Hematopoietic multipotent progenitor cell treated with erythropoietin and hydrocortisone succinate and interleukin-3 and kit ligand, for 15 days (in vitro differentiated cells): ENCODE results near the gene LARGE1.
"Not testable (repeated sequence)": the region's sequence is repeated elsewhere in the genome, so short reads cannot be mapped to it uniquely, and the experiment has no call there.

Source experiments
- DNase-seq: peaks from one replicate; pipeline ENCODE4 v3.0.0-alpha.2; 2015; ENCODE audit warnings: low spot score

Gene LARGE1

DNA sequence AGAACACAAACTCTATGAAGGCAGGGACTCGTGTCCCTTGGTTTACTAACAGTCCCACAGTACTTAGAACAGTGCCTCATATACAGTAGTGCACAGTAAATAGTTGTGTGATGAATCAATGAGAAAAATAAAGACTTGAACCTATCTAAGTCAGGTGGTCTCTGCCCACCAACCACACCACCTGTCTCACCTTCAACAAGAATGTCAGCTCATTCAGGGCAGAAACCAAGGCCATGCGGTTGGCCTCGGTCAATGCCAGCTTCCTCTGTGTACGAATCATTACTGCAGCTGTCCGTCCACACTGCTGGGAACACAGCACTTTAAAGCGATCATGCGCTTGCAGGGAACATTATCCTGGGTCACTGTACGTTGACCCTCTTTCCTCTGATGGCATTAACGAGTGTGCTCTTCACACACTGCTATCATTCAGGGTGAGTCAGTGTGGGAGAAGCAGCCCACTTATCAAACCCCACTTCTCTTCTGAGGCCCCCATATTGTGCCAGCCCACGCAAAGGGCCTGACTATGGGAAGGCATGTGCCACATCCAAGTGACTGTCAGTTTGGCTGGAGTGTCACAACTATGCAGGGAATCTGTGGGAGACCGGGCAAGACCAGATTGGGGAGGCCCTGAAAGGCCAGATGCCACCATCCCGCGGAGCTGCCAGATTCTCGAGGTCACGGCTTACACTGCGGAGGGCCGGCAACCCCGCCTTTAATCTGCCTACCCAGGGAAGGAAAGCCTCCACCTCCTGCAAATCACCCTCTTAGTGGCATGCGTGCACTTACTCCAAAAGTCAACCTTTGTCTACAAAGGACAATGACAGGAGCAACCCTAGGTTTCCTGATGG, 36.1 kb downstream of the LARGE1 start:
- DNase-seq: no peak

DNA sequence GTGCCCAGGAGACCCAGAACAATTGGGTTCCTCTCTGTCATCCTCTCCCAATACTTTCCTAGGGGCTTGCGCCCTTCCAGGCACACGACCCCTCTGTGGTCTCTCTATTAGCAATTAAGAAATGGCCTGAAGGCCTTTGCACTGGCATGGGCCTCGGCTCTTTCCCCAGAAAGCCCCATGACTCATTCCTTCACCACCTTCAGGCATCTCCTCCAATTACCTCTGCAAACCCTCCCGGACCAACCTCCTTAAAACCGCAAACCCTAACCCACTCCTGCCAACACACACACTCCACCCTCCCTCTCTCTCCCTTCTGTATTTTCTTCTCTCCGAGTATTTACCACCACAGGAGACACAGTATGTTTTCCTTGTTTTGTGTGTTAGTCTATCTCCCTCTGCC, 36.7 kb downstream of the LARGE1 start:
- no peak for DNase-seq

DNA sequence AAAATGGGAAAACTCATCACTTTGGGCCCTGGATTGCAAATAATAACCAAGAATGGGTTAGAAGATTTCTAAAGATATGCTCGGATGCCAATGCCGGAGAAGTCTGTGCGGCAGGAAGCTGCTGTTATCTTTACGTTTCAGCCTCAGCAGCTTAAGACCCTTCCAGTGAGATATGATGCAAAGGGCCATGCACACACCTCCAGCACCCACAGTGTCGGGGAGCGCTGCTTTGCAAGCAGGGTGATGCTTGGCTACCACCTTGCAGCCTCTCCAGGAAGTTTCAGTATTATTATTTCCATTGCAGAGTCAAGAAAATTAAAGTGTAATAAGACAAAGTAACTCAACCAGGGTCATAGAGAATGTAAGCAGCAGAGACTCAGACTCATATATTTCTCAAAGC, 37.3 kb downstream of the LARGE1 start:
- no peak for DNase-seq

GRCh38 chr22:33880986-33881385, 39.3 kb downstream of the LARGE1 start:
- no peak for DNase-seq

DNA sequence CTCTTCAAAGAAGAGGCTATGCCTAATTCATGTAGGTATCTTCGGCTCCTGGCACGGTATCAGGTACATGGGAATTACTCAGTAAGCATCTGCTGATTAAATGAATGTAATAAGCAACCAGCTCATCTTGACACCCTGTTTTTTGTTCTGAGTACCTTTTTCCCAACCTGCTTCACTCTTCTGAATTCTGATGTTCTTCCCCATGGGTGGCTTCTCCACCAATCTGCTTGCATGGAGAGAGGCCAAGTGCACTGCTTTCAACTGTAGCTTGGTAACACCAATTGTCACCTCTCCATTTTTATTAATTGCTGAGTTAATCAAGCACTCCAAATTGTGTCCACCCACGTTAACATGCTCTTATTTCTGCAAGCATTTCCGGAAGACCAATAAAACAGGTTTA, 40.5 kb downstream of the LARGE1 start:
- no peak for DNase-seq

- DNase-seq: no peak
Observed at GRCh38 chr22:33875316-33875715, 45.0 kb downstream of the LARGE1 start.

GRCh38 chr22:33874206-33874605, 46.1 kb downstream of the LARGE1 start:
- no peak for DNase-seq

GRCh38 chr22:33873666-33874065, 46.6 kb downstream of the LARGE1 start:
- no peak for DNase-seq

DNA sequence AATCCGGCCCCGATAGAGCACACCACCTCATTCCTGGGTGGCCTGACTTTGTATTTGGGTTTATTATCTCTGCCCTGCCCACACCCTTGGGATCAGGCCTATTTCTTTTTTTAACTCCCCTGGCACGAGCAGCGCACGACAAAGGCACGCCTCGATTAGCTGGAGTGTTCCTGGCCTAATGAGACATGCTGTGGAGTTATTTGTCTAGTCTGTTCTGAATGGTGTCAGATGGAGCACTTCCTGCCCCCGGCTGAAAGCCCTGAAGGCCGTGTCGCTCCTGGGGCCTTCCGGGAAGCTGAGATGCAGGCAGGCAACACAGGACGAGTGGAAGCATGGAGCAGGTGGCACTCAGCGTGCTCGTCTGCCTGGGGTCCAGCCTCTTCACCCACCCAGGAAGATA, 47.1 kb downstream of the LARGE1 start:
- DNase-seq: no peak

DNA sequence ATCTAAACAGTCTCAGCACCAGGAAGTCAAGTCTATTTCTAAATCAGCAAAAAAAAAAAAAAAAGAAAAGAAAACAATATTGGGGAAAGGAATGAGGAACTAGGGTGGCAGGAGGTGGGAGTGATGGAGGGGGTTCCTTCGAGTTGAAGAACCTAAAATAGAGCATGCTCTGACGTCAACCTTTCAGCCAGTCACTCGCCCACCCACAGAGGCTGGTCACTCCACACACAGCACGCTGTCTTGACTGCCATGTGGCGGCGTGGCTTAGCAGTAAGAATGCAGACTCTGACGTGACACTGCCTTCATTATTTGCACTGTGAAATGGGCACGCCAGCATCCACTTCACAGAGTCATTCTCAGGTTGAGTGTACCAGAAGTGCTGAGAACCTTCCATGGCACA, 48.3 kb downstream of the LARGE1 start:
- no peak for DNase-seq

DNA sequence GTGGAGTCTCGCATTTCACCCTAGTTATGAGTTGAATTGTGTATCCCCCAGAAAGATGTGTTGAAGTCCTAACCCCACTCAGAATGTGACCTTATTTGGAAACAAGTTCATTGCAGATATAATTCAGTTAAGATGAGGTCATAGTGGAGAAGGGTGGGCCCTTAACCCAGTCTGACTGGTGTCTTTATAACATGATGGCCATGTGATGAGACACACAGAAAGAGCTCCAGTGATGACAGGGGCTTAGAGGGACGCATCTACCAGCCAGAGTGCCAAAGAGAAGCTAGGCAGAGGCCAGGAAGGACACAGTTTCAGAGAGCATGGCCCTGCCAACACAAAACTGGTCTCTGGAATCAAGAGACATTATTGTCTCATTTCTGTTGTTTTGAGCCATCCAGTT, 50.3 kb downstream of the LARGE1 start:
- no peak for DNase-seq

- DNase-seq: no peak
Observed at GRCh38 chr22:33867971-33868370, 52.3 kb downstream of the LARGE1 start.

DNA sequence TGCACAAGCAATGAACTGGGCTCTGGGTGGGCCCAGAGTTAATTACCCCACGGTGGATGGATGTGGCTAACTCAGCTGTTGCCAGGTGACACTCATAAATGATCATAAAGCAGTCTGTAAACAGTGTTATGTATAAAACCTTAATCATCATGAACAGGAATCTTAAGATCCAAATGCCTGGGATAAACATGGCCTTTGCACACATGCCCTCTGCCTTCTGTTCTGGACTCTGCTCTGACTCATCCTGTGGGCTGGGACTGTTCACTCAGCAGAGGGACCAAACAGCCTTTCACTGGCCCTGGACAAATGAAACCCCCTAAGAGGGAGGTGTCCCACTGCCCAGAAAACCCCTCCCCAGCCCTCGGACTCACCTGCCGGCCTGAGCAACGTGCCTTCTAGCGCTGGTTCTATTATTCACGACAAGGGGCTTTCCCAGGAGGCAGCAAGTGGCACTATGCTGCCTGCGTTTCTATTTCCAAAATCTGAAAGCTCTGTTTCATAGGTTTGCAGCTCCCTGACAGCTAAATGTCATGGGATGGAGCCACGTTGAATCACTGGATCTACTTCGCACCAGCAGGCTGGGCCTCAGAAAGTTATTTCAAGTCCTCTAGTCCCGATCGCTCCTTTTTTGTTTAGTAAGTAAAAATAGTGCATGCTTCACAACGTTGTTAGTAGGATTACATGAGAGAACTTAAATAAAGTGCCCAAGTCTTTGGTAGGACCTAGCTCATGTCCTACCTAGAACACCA, 53.0 kb downstream of the LARGE1 start:
- no peak for DNase-seq

DNA sequence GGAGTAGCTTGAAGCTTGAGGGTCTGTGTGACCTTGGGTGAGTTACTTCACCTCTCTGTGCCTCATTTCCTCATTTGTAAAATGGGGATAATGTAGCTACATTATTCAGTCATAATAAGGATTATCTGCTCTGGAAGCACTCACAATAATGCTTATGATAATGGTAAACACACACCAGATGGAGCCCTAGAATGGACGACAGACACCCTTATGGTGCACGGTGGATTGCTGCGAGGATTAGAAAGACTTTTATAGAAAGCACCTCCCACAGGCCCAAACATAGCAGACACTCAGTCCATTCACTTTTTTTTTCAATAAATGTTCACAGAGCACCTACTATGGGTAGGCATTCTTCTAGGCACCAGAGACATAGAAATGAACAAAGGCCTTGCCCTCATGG, 53.8 kb downstream of the LARGE1 start:
- no peak for DNase-seq

DNA sequence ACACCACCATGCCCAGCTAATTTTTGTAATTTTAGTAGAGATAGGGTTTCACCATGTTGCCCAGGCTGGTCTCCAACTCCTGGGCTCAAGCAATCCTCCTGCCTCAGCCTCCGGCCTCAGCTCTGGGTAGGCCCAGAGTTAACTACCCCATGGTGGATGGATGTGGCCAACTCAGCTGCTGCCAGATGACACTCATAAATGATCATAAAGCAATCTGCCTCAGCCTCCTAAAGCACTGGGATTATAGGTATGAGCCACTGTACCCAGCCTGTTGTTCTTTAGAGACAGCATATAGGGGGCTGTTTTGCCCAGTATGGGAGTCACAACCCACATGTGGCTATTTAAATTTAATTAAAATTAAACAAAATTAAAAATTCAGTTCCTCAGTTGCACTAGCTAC, 54.3 kb downstream of the LARGE1 start:
- DNase-seq: no peak

GRCh38 chr22:33865248-33865647, 55.0 kb downstream of the LARGE1 start:
- no peak for DNase-seq

DNA sequence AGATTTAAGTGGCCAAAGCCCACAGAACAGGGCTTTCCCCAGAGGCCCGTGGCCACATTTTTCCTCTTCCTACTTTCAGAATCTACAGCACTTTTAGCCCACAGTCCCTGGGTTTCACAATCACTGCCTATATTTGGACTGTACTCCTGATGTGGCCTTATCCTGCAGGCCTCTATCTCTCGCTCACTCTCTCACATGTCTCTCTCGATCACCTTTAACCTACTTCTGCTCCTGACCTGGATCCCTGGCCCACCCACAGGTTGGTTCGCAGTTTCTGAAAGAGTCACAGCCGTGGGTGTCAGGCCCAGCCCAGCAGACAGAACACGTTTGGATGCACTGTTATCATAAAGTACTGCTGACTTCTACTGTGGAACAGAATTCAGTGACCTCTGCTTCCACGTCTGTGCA, 55.5 kb downstream of the LARGE1 start:
- DNase-seq: no peak

GRCh38 chr22:33861216-33861875, 58.9 kb downstream of the LARGE1 start:
- no peak for DNase-seq

- no peak for DNase-seq
Observed at GRCh38 chr22:33860386-33860785, 59.9 kb downstream of the LARGE1 start.

DNA sequence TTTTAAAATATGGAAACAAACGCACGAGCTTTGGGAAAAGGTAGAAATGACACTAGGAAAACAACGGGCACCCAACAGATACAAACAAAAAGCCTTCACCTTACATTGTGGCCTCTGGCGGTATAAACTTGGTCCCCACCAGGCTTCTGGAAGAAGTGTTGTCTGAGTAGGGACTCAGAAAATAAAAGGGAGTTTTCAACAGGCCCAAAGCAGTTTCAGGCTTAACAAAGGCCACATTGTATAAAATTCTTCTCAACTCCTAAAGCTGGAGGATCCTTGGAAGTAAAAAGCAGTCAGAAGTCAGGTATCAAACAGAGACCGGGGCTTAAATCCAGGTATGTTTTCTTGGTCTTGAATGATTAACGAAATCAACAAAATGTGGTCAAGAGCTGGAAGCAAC, 61.0 kb downstream of the LARGE1 start:
- DNase-seq: no peak

DNA sequence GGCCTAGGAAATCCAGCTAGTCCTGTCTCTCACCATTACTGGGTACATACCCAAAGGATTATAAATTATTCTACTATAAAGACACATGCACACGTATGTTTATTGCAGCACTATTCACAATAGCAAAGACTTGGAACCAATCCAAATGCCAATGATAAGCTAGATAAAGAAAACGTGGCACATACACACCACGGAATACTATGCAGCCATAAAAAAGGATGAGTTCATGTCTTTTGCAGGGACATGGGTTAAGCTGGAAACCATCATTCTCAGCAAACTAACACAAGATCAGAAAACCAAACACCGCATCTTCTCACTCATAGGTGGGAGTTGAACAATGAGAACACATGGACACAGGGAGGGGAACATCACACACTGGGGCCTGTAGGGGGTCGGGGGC, 61.6 kb downstream of the LARGE1 start:
- DNase-seq: not testable (repeated sequence)

- not testable (repeated sequence) for DNase-seq
Observed at GRCh38 chr22:33857767-33858166, 62.5 kb downstream of the LARGE1 start.

DNA sequence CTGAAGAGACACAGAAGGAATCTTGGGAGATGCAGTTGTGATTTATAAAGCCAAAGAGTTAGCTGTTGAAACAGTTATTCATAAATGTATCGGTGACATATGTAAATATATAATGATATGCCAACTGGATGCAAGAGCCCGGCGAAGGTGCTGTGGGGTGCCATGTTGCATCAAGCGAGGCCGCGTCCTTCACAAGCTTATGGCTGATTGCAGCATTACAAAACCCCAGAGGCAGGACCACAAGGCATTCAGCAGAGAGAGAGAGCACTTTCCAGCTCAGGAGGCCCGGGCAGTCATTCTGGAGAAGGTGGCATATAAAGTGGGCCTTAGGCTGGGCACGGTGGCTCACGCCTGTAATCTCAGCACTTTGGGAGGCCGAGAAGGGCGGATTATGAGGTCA, 65.6 kb downstream of the LARGE1 start:
- no peak for DNase-seq
